ENCODE data around the gene ZNF487.
"Not testable (repeated sequence)": the region's sequence is repeated elsewhere in the genome, so short reads cannot be mapped to it uniquely, and the experiment has no call there.

The ZNF487 gene

DNA sequence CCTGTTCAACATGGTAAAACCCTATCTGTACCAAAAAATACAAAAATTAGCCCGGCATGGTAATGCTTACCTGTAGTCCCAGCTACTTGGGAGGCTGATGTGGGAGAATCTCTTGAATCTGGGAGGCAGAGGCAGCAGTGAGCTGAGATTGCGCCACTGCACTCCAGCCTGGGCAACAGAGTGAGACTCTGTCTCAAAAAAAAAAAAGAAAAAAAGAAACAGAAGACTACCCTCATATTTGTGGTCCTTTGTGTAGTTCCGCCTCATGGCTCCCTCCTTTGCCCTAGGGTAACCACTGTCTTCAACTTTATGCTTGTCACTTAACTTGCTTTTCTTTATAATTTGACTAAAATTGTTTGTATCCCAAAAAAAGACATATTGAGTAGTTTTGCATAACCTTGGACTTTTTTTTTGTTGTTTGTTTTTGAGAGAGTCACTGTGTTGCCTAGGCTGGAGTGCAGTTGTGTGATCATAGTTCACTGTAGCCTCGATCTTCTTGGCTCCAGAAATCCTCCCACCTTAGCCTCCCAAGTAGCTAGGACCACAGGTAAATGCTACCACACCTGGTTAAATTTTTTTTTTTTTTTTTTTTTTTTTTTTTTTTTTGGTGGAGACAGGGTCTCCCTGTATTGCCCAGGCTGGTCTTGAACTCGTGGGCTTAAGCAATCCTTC is 3.7 kb downstream of the ZNF487 start:
- no peak for DNase-seq

DNA sequence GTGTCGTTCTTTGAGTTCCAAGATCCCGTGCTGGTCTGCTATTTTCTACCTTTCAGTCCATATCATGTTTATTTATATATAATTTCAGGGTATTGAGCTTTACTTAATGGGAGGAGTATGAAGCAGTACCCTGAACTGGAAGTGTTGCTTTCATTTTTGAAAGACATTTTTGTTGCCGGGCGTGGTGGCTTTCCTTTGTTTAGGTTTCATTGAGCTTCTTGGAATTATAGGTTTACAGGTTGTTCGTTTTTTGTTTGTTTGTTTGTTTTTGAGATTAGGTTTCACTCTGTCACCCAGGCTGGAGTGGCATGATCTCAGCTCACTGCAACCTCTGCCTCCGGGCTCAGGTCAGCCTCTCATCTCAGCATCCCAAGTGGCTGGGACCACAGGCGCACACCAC is 7.4 kb downstream of the ZNF487 start:
- no peak for DNase-seq

DNA sequence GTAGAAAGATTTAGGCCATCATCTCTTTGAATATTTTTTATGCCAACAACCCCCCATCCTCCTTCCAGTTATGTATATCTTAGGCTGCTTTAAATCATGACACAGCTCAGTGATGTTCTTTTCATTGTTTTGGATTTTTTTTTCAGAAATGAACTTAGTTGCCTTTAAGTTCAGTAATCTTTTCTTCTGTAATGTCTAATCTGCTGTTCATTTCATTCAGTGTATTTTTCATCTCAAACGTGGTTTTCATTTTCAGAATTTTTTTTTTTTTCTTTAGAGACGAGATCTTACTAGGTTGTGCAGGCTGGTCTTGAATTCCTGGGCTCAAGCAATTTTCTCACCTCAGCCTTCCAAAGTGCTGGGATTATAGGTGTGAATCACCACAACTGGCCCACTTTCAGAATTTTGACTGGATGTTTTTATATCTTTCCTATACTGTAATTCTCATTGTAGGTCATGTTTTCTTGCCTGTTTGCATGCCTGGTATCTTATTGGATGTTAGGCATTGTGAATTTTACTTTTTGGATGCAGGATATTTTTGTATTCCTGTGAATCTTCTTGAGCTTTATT is 8.1 kb downstream of the ZNF487 start:
- no peak for DNase-seq

DNA sequence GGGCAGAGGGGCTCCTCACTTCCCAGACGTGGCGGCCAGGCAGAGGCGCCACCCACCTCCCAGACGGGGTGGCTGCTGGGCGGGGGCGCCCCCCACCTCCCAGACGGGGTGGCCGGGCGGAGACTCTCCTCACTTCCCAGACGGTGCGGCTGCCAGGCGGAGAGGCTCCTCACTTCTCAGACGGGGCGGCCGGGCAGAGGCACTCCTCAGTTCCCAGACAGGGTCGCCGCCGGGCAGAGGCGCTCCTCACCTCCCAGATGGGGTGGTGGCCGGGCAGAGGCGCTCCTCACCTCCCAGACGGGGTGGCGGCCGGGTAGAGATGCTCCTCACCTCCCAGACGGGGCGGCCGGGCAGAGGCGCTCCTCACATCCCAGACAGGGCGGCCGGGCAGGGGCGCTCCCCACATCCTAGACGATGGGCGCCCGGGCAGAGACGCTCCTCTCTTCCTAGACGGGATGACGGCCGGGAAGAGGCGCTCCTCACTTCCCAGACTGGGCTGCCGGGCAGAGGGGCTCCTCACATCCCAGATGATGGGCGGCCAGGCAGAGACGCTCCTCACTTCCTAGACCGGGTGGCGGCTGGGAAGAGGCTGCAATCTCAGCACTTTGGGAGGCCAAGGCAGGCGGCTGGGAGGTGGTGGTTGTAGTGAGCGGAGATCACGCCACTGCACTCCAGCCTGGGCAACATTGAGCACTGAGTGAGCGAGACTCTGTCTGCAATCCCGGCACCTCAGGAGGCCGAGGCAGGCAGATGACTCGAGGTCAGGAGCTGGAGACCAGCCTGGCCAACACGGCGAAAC is 9.5 kb downstream of the ZNF487 start:
- not testable (repeated sequence) for DNase-seq

DNA sequence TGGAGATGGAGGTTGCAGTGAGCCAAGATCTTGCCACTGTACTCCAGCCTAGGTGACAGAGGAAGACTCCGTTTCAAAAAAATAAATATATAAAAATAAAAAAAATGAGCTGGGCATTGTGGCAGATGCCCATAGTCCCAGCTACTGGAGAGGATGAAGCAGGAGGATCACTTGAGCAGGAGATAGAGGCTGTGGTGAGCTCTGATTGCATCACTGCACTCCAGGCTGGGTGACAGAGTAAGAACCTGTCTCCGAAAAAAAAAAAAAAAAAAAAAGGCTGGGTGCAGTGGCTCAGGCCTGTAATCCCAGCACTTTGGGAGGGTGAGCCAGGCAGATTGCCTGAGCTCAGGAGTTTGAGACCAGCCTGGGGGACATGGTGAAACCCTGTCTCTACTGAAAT is 11.8 kb downstream of the ZNF487 start:
- no peak for DNase-seq

DNA sequence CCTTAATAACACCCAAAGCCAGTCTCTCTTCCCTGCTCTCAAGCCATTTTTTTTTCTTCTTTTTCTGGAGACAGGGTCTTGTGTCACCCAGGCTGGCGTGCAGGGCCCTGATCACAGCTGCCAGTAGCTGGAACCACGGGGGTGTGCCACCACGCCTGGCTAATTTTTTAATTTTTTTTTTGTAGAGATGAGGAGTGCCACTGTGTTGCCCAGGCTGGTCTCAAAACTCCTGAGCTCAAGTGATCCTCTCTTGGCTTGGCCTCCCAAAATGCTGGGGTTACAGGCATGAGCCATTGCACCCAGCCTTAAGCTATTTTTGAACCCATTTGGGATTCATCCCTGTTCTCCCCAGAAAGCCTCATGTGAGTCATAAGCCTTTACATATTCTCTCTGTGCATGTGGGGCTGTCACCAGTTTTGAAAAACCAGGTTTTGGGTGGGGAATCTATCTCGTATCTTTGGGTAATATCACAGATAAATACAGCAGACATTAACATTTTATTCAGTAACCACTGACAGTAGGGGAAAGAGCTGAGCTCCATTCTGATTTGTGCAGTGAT is 15.5 kb downstream of the ZNF487 start:
- DNase-seq = no peak

DNA sequence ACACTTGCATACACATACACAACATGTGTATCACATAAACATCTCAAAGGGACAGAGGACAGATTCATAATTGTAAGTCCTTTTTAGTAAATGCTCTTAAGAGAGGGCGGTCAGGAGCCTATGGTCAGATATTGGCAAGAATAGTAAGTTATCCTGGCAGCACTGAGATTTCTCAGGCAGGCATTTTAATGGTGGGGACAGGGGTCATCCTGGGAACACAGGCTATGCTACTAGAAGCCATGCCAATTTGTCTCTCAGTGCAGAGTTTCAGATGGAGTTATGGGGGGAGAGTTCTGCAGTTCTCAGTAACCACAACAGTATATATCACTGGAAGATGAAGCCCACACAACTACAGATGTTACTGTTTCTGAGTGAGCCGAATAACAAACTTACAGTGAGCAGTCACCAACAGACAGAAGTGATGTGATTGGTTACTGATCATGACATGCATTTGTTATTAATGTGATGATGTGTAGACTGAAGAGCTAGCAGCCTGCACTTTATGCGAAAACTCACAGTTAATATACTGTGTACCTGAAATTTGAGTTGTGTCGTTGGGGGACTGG is 16.4 kb downstream of the ZNF487 start:
- DNase-seq = no peak

DNA sequence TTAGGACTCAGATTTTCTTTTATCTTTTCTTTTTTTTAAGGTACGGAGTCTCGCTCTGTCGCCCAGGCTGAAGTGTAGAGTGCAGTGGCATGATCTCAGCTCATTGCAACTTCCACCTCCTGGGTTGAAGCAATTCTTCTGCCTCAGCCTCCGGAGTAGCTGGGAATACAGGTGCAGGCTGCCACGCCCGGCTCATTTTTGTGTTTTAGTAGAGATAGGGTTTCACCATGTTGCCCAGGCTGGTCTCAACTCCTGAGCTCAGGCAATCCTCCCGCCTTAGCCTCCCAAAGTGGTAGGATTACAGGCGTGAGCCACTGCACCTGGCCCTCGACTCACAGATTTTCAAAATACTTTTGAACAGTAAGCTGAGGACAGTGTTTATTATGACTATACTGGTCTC is 17.1 kb downstream of the ZNF487 start:
- DNase-seq = not testable (repeated sequence)

DNA sequence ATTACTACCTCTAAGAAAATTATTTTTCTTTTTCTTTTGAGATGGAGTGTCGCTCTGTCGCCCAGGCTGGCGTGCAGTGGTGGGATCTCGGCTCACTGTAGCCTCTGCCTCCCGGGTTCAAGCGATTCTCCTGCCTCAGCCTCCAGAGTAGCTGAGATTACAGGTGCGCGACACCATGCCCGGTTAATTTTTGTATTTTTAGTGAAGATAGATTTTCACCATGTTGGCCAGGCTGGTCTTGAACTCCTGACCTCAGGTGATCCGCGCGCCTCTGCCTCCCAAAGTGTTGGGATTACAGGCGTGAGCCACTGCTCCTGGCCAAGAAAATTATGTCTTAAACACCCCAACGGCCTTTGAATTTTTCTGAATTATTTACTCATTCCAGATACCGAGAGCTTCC is 19.6 kb downstream of the ZNF487 start:
- DNase-seq = not testable (repeated sequence)

DNA sequence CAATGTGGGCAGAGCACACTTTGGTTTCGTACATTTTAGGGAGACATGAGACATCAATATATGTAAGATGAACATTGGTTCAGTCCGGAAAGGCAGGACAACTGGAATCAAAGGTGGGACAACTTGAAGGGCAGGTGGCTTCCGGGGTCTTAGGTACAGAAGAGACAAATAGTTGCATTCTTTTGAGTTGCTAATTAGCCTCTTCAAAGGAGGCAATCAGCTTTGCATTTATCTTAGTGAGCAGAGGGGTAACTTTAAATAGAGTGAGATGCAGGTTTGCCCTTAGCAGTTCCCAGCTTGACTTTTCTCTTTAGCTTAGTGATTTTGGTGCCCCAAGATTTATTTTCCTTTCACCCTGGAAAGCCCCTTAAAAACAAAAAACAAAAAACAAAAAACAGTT is 21.3 kb downstream of the ZNF487 start:
- no peak for DNase-seq

DNA sequence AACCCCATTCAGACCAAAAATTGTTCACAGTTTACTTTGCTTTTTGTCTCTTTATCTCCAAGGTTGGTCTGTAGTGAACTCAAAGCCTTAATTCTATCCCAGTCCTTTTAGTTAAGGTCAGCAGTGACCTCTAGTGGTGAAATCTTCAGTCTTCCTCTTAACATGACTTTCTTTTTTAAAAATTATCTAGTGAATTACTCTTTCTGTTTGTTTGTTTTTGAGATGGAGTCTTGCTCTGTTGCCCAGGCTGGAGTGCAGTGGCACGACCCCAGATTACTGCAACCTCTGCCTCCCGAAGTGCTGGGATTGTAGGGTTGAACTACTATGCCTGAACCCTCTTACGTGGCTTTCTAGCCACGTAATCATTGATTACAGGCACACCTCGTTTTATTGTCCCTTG is 25.0 kb downstream of the ZNF487 start:
- DNase-seq = peak; percentile 53

DNA sequence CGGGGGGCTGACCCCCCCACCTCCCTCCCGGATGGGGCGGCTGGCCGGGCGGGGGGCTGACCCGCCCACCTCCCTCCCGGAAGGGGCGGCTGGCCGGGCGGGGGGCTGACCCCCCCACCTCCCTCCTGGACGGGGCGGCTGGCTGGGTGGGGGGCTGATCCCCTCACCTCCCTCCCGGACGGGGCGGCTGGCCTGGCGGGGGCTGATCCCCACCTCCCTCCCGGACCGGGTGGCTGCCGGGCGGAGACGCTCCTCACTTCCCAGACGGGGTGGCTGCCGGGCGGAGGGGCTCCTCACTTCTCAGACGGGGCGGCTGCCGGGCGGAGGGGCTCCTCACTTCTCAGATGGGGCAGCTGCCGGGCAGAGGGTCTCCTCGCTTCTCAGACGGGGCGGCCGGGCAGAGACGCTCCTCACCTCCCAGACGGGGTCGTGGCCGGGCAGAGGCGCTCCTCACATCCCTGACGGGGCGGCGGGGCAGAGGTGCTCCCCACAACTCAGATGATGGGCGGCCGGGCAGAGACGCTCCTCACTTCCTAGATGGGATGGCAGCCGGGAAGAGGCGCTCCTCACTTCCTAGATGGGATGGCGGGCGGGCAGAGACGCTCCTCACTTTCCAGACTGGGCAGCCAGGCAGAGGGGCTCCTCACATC is 28.3 kb downstream of the ZNF487 start:
- DNase-seq = not testable (repeated sequence)

DNA sequence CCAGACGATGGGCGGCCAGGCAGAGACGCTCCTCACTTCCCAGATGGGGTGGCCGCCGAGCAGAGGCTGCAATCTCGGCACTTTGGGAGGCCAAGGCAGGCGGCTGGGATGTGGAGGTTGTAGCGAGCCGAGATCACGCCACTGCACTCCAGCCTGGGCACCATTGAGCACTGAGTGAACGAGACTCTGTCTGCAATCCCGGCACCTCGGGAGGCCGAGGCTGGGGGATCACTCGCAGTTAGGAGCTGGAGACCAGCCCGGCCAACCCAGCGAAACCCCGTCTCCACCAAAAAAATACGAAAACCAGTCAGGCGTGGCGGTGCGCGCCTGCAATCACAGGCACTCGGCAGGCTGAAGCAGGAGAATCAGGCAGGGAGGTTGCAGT is 28.8 kb downstream of the ZNF487 start:
- DNase-seq = not testable (repeated sequence)

DNA sequence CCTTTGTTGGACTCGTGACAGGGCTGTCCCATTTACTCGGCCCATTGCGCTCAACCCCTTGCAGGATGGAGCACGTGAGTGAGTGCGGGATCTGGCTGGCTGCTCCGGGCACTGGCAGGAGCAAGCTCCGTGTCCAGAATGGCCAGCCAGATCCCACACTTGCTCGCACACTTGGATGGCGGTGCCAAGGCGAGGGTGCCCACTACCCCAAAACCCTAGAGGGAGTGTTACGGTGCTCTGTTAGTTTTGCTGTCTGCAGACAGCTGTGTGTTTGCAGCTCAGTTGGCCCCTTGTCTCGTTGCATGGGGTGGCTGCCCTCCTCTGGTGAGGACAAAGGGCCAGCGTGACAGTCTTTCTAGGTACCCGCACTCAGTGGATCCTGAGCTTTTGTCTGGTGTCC is 34.2 kb downstream of the ZNF487 start:
- no peak for DNase-seq

DNA sequence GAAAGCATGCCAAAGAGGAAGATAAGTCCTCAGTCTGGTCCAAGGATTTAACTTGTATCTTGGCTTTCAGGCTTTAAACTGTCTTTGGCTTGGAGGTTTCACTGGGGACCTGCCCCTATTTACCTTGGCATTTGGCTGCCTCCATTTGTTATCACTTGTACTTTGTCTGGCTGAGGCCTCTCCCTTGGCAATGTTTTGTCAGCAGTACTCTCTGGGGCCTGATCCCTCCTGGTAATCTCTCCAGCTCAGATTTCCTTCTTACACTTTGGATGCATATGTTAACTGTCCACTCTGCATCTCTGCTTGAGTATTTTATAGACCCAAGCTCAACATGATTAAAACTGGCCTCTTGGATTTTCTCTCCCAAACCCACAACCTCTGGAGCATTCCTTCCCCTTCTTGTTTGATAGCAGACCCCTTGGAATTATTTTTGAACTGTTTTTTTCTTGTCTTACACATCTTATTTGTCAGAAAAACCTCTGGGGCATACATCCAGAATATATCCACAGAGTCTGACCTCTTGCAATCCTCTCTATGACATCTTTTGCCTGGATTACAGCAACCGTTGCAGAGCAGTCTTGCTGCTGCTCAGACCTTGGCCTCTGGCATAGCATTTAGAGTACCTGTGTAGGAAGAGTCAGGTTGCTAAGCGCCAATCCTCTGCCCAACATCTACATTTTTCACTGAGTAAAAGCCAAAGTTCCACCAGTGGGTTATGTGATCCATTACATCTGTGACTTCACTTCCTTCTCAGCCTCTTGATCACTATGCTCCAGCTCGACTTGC is 35.2 kb downstream of the ZNF487 start:
- no peak for DNase-seq

DNA sequence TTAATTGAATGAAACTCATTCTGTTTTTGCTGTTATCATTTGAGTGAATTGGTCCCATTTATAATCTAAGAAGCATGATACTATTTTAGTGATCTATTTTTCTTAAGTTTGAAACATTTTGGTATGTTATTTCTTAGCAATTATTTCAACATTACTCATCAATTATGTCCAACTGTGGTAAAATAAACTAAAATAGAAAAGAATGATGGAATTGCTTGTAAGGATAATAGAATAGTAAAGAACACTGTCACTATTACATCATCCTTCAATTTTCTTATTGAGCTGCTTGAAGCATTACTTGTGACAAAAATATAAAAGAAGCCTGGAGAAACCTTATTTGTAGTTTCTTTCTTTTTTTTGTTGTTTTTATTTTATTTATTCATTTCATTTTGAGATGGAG is 42.4 kb downstream of the ZNF487 start:
- DNase-seq = no peak

DNA sequence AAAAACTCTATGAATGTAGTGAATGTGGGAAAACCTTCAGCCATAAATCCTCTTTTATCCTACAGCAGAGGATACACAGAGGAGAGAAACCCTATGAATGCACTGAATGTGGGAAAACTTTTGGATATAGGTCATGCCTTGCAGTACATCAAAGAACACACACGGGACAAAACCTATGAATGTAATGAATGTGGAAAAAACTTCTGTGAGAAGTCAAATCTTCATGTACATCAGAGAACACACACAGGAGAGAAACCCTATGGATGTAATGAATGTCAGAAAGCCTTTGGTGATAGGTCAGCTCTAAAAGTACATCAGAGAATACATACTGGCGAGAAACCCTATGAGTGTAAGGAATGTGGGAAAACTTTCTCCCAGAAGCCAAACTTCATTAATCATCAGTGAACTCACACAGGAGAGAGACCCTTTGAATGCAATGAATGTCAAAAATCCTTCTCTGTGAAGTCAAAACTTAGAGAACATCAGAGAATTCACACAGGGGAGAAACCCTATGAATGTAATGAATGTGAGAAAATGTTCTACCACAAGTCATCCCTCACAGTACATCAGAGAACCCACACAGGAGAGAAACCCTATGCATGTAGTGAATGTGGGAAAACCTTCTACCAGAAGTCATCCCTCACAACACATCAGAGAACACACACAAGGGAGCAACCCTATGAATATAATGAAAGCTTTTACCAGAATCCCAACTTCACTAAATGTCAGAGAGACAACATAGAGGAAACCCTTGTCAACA is 45.6 kb downstream of the ZNF487 start:
- no peak for DNase-seq

DNA sequence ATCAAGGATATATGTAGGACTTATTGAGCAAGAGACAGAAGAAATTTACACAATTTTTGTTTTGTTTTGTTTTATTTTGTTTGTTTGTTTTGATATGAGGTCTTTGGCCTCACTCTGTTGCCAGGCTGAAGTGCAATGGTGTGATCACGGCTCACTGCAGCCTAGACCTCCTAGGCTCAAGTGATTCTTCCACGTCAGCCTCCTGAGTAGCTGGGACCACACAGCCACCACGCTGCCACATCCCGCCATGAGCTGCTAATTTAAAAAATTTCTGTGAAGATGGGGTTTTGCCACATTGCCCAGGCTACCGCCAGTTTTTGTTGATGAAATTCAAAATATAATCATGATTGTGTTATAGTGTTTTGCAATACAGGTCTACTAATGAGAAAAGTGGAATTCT is 54.9 kb downstream of the ZNF487 start:
- DNase-seq = no peak

DNA sequence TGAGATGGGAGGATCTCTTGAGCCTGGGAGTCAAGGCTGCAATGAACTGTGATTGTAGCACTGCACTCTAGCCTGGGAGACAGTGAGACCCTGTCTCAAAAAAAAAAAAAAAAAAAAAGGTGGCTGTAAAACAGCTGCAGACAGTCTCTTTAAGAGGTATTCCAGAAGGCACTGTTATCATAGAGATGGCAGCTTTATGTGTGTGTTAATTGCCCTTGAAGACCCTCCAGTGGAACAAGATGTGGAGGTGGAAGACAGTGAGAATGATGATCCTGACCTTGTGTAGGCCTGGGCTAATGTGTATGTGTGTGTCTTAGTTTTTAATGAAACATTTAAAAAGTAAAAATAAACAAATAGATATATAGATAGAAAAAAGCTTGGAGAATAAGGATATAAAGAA is 66.0 kb downstream of the ZNF487 start:
- no peak for DNase-seq

DNA sequence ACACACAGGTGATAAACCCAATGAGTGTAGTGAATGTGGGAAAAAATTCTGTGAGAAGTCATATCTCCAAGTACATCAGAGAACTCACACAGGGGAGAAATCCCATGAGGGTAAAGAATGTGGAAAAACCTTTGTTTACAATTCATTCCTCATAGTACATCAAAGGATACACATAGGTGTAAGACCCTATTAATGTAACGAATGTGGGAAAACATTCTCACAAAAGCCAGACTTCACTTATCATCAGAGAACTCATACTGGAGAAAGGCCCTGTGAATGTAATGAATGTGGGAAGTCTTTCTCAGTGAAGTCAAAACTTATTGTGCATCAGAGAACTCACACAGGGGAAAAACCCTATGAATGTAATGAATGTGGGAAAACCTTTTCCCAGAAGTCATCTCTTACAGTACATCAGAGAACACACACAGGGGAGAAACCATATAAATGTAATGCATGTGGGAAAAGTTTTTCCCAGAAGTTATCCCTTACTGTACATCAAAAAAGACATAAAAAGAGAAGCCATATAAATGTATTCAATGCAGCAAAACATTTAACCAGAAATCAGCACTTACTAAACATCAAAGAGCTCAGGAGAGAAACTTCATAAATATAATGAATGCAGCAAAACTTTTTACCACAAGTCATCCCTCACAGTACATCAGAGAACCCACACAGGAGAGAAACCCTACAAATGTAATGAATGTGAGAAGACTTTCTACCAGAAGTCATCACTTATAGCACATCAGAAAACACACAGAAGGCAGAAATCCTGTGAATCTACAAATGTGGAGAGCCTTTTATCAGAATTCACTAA is 87.7 kb downstream of the ZNF487 start:
- no peak for DNase-seq

All from COR-L47 (cell line).